Neural cell (in vitro differentiated cells): ENCODE results near the gene C22orf39. TPM values are rescaled to one million over a fixed set of nuclear protein-coding genes. Genes with fewer than 3 reads are reported as not detected.
A peak's percentile ranks its signal among the peaks of the same experiment; 100 is the strongest.

Source experiments
- H2AFZ ChIP-seq: fragments of 200-600, 300-800 bp; sonication (generic), shearing (Covaris generic); 2 replicates; pipeline ENCODE4 v1.6.0; 2014; ENCODE audit warnings: low read depth, mild to moderate bottlenecking, antibody characterized with exemption, low read length, moderate library complexity
- H3F3A ChIP-seq: fragments of 200-600 bp; shearing (Covaris generic); 2 replicates; pipeline ENCODE4 v1.6.1; 2016; ENCODE audit warnings: mild to moderate bottlenecking, moderate library complexity, mixed read lengths, antibody characterized with exemption, low read length; ENCODE audit not compliant: insufficient read depth, poor library complexity, severe bottlenecking
- H3K27ac ChIP-seq: fragments of 200-600, 300-800 bp; sonication (generic), shearing (Covaris generic); 2 replicates; pipeline ENCODE4 v1.5.1; 2014; ENCODE audit warnings: mild to moderate bottlenecking, low read length, moderate library complexity
- H3K27me3 ChIP-seq: fragments of 300-800, 200-600 bp; sonication (generic), shearing (Covaris generic); 2 replicates; pipeline ENCODE4 v1.6.0; 2014; ENCODE audit warnings: mild to moderate bottlenecking, low read depth, low read length, moderate library complexity; ENCODE audit not compliant: insufficient read depth
- H3K36me3 ChIP-seq: fragments of 300-800, 200-600 bp; sonication (generic), shearing (Covaris generic); 2 replicates; pipeline ENCODE4 v1.5.1; 2014; ENCODE audit warnings: mild to moderate bottlenecking, antibody characterized with exemption, low read length, moderate library complexity; ENCODE audit not compliant: insufficient read depth
- H3K4me2 ChIP-seq: fragments of 300-800, 200-600 bp; sonication (generic), shearing (Covaris generic); 2 replicates; pipeline ENCODE4 v1.6.0; 2014; ENCODE audit warnings: mild to moderate bottlenecking, low read length
- H3K4me3 ChIP-seq: fragments of 300-800, 200-600 bp; sonication (generic), shearing (Covaris generic); 2 replicates; pipeline ENCODE4 v1.5.1; 2014; ENCODE audit warnings: mild to moderate bottlenecking, low read length, moderate library complexity
- H3K79me2 ChIP-seq: fragments of 200-600 bp; shearing (Covaris generic); replicated peaks from 2 replicates; pipeline ENCODE4 v1.6.0; 2014; ENCODE audit warnings: mild to moderate bottlenecking, low read length, moderate library complexity; ENCODE audit not compliant: insufficient read depth
- H3K9ac ChIP-seq: fragments of 300-800, 200-600 bp; sonication (generic), shearing (Covaris generic); 2 replicates; pipeline ENCODE4 v1.6.1; 2016; ENCODE audit warnings: mild to moderate bottlenecking, low read length, mixed read lengths
- H3K9me2 ChIP-seq: fragments of 200-600 bp; shearing (Covaris generic); 2 replicates; pipeline ENCODE4 v1.6.1; 2016; ENCODE audit warnings: mild to moderate bottlenecking, low read length, mixed read lengths; ENCODE audit not compliant: insufficient read depth
- H3K9me3 ChIP-seq: fragments of 200-600, 300-800 bp; sonication (generic), shearing (Covaris generic); 2 replicates; pipeline ENCODE4 v1.6.1; 2016; ENCODE audit warnings: mild to moderate bottlenecking, mixed run types, low read length, moderate library complexity, mixed read lengths
- H4K20me1 ChIP-seq: fragments of 200-600 bp; shearing (Covaris generic); 2 replicates; pipeline ENCODE4 v1.6.1; 2016; ENCODE audit warnings: mild to moderate bottlenecking, mixed run types; ENCODE audit not compliant: insufficient read depth
- EP300 ChIP-seq: fragments of 450-650 bp; conservative IDR thresholded peaks from 2 replicates; pipeline ENCODE4 v1.6.1; 2014; ENCODE audit warnings: antibody characterized with exemption, mild to moderate bottlenecking, moderate library complexity; ENCODE audit not compliant: poor library complexity, severe bottlenecking
- EZH2 ChIP-seq: fragments of 200-600, 300-800 bp; shearing (Covaris generic), sonication (generic); IDR thresholded peaks from 2 replicates; pipeline ENCODE4 v1.6.1; 2014; ENCODE audit warnings: antibody characterized with exemption, low read length, borderline replicate concordance, mild to moderate bottlenecking; ENCODE audit not compliant: insufficient read depth, poor library complexity, severe bottlenecking
- MXI1 ChIP-seq: fragments of 450-650 bp; conservative IDR thresholded peaks from 2 replicates; pipeline ENCODE4 v1.6.1; 2014; ENCODE audit warnings: antibody characterized with exemption, mild to moderate bottlenecking; ENCODE audit not compliant: poor library complexity, severe bottlenecking
- POLR2AphosphoS5 ChIP-seq: IDR thresholded peaks from 2 replicates; pipeline ENCODE4 v1.6.1; 2012
- RAD21 ChIP-seq: fragments of 450-650 bp; conservative IDR thresholded peaks from 2 replicates; pipeline ENCODE4 v1.6.1; 2014; ENCODE audit warnings: antibody characterized with exemption, mild to moderate bottlenecking, moderate library complexity
- SMC3 ChIP-seq: fragments of 450-650 bp; conservative IDR thresholded peaks from 2 replicates; pipeline ENCODE4 v1.6.1; 2014; ENCODE audit warnings: antibody characterized with exemption, mild to moderate bottlenecking, moderate library complexity; ENCODE audit not compliant: poor library complexity
- TAF1 ChIP-seq: IDR thresholded peaks from 2 replicates; pipeline ENCODE4 v1.6.1; 2012; ENCODE audit warnings: low read depth
- polyA plus RNA-seq: library from polyadenylated mRNA; depleted of rRNA; stranded (reverse); fragments of >200 nt; gene quantifications from 2 replicates; pipeline ENCODE4 v1.2.3, GENCODE V29; 2014
- TF ChIP-seq, protein P1 (sequence below): IDR thresholded peaks from 2 replicates; pipeline ENCODE4 v1.6.1; 2012; ENCODE audit warnings: borderline replicate concordance
- TF ChIP-seq, protein P2 (sequence below): fragments of 450-650 bp; IDR thresholded peaks from 2 replicates; pipeline ENCODE4 v1.5.1; 2014; ENCODE audit warnings: antibody characterized with exemption, mild to moderate bottlenecking, moderate library complexity; ENCODE audit not compliant: poor library complexity, severe bottlenecking

The C22orf39 gene
- polyA plus RNA-seq, 1 donor from 2014 or later, result 94.9 TPM

DNA sequence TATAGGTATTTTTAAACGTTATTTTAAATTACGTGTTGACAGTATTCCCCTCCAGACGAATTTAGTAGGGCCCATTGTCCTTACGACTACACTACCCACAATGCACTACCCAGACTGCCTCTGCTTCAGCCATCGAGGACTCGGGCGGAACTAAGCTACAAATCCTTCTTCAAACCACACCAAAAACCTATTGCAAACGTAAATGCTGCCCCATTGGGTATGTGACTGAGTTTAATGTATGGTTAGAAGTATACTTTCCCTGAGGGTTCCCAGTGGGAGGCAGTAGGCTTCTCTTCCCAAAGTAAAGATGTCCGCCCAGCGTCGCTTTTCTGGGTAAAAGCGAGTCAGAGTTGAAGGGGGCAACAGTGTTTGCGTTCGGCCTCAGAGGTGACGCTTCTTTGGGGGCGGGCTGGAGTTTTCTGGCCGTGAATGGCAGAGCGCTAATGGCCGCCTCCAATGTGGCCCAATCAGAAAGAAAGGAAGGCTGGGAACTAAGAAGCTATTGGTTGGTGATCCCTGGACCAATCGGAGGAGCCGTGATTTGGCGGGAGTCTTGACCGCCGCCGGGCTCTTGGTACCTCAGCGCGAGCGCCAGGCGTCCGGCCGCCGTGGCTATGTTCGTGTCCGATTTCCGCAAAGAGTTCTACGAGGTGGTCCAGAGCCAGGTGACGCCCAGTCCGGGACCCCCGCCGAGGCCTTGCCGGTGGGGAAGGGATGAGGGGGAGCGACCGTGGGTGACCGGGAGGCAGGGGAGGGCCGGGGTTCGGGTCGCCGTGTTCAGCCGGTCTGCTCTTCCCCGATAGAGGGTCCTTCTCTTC is 32.1 kb upstream of the C22orf39 start, which contains the start of gene CDC45:
Gene CDC45 (plus strand): TSS at position 566 of the 818 bp plus-strand sequence. CDS start 49 bp downstream, at position 615.
- TF ChIP-seq MXI1 (peak; percentile 98), EP300 (no peak), POLR2AphosphoS5 (peak; percentile 25)
- H4K20me1 ChIP-seq, result no peaks in the 10 kb centered on the region
- H3K27me3 ChIP-seq, result no peaks in the 10 kb centered on the region
- no peaks in the 10 kb centered on the region for H3K9me3 ChIP-seq
- peaks cover 19% of the 10 kb centered on the region for H3K79me2 ChIP-seq
- H3K9ac ChIP-seq, result peak within 1 kb of the TSS; percentile 73
- H3K4me2 ChIP-seq, result peak within 1 kb of the TSS; percentile 49
- no peaks in the 10 kb centered on the region for H3K9me2 ChIP-seq
- H3K27ac ChIP-seq, result peak within 1 kb of the TSS; percentile 82
- peak within 1 kb of the TSS; percentile 84 for H3K4me3 ChIP-seq
- no peaks in the 10 kb centered on the region for H3F3A ChIP-seq
- H3K36me3 ChIP-seq, result no peaks in the 10 kb centered on the region
- H2AFZ ChIP-seq, result peak within 1 kb of the TSS; percentile 51

DNA sequence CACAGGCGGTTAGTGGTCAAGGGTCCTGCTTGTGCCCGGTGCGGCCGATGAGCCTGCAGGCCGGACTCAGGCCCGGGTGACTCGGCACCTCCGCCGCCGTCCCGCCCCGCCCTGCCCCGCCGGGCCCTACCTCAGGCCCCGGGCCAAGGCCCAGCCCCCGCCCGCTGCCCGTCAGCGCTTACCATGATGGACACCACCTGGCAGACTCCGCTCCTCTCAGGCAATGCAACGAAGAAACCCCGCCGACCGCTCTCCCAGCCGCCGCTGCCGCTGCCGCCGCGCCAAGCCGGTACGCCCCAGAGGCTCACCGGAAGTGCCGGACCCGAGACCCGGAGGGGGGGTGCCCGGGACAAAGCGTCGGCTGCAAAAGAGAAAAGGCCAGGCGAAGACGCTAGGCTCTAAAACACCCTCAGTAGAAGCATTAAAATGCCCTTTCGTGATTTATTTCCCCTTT is 31.4 kb upstream of the C22orf39 start, which contains the start of gene UFD1:
Gene UFD1 (minus strand): TSS at position 293 of the 454 bp plus-strand sequence. CDS start 108 bp downstream, at position 185.
- H3K79me2 ChIP-seq, result peaks cover 19% of the 10 kb centered on the region
- H3K9ac ChIP-seq, result peak within 1 kb of the TSS; percentile 73
- no peaks in the 10 kb centered on the region for H3K9me3 ChIP-seq
- peak within 1 kb of the TSS; percentile 51 for H2AFZ ChIP-seq
- H4K20me1 ChIP-seq, result no peaks in the 10 kb centered on the region
- H3K27ac ChIP-seq, result peak within 1 kb of the TSS; percentile 82
- no peaks in the 10 kb centered on the region for H3K9me2 ChIP-seq
- H3K4me3 ChIP-seq, result peak within 1 kb of the TSS; percentile 84
- H3K36me3 ChIP-seq, result no peaks in the 10 kb centered on the region
- H3F3A ChIP-seq, result no peaks in the 10 kb centered on the region
- TF ChIP-seq EZH2 (no peak), POLR2AphosphoS5 (peak; percentile 60), MXI1 (no peak), TAF1 (no peak), SMC3 (peak; percentile 3), EP300 (no peak), RAD21 (no peak)
- TF ChIP-seq, protein P1, sequence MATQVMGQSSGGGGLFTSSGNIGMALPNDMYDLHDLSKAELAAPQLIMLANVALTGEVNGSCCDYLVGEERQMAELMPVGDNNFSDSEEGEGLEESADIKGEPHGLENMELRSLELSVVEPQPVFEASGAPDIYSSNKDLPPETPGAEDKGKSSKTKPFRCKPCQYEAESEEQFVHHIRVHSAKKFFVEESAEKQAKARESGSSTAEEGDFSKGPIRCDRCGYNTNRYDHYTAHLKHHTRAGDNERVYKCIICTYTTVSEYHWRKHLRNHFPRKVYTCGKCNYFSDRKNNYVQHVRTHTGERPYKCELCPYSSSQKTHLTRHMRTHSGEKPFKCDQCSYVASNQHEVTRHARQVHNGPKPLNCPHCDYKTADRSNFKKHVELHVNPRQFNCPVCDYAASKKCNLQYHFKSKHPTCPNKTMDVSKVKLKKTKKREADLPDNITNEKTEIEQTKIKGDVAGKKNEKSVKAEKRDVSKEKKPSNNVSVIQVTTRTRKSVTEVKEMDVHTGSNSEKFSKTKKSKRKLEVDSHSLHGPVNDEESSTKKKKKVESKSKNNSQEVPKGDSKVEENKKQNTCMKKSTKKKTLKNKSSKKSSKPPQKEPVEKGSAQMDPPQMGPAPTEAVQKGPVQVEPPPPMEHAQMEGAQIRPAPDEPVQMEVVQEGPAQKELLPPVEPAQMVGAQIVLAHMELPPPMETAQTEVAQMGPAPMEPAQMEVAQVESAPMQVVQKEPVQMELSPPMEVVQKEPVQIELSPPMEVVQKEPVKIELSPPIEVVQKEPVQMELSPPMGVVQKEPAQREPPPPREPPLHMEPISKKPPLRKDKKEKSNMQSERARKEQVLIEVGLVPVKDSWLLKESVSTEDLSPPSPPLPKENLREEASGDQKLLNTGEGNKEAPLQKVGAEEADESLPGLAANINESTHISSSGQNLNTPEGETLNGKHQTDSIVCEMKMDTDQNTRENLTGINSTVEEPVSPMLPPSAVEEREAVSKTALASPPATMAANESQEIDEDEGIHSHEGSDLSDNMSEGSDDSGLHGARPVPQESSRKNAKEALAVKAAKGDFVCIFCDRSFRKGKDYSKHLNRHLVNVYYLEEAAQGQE, result no peak
- TF ChIP-seq, protein P2, sequence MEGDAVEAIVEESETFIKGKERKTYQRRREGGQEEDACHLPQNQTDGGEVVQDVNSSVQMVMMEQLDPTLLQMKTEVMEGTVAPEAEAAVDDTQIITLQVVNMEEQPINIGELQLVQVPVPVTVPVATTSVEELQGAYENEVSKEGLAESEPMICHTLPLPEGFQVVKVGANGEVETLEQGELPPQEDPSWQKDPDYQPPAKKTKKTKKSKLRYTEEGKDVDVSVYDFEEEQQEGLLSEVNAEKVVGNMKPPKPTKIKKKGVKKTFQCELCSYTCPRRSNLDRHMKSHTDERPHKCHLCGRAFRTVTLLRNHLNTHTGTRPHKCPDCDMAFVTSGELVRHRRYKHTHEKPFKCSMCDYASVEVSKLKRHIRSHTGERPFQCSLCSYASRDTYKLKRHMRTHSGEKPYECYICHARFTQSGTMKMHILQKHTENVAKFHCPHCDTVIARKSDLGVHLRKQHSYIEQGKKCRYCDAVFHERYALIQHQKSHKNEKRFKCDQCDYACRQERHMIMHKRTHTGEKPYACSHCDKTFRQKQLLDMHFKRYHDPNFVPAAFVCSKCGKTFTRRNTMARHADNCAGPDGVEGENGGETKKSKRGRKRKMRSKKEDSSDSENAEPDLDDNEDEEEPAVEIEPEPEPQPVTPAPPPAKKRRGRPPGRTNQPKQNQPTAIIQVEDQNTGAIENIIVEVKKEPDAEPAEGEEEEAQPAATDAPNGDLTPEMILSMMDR, result no peak
- peak within 1 kb of the TSS; percentile 79 for H3K4me2 ChIP-seq
- no peaks in the 10 kb centered on the region for H3K27me3 ChIP-seq
